SK-N-SH treated with all-trans-retinoic acid at 6 μM for 48 hours (cell line): ENCODE results near the gene FARS2.

Experiments
- PPARA ChIP-seq: fragments of 250-450 bp; sonication (Bioruptor Pico); IDR thresholded peaks from 2 replicates; pipeline ENCODE4 v1.5.0; 2020; ENCODE audit warnings: mild to moderate bottlenecking, borderline replicate concordance
- RARB ChIP-seq: fragments of 250-450 bp; sonication (Bioruptor Pico); IDR thresholded peaks from 2 replicates; pipeline ENCODE4 v1.8.0; 2021; ENCODE audit warnings: mild to moderate bottlenecking, moderate library complexity
- TCF4 ChIP-seq: fragments of 250-450 bp; sonication (Bioruptor Pico); IDR thresholded peaks from 2 replicates; pipeline ENCODE4 v1.8.0; 2021; ENCODE audit warnings: mild to moderate bottlenecking, moderate library complexity, borderline replicate concordance

DNA sequence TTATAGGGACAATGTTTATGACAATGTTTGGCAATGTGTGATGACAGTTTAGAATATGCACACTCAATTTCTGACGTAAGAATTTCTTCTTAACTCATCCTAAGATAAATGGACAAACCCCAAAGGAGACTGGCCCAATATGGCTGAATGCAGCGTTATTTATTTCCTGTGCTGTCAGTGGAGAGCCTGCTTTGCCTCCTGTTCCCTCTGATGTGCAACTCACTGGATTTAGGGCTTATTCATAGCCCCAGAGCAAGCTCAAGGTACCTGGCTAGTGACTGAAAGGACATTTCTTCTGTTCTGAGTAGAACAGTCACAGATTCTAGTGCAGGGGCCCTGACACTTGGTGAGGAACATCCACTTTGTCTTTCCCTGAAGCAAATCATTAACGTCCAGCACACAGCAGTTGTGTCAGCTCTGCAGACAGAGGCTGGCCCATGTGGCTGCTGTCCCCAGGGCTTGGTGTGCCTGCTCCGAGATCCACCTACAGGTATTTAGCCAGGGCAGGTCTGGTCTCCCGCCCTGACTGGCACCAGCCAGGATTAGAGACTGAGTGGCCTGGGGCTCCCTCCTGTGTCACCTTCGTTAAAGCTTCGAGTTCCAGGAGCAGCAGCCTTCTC lies 64.8 kb downstream of the FARS2 start:
- no peak for TF ChIP-seq RARB
- TF ChIP-seq PPARA (CRISPR knock-in tag): no peak
- no peak for TF ChIP-seq TCF4 (CRISPR knock-in tag)
